ENCODE data around the gene PTPRA.

- TF ChIP-seq CTCF (IDR thresholded peaks at IDR 0.05; ENCODE audit: insufficient read depth, low read length) (no peak), POLR2AphosphoS5 (IDR thresholded peaks at IDR 0.05; ENCODE audit: low read depth) (no peak)
Observed at GRCh38 chr20:2887715-2888114, 14.4 kb downstream of the PTPRA start.
